GM12878 (cell line): ENCODE results near the gene DNAJA2. TPM values are rescaled to one million over a fixed set of nuclear protein-coding genes. Genes with fewer than 3 reads are reported as not detected.
"Not testable (repeated sequence)": the region's sequence is repeated elsewhere in the genome, so short reads cannot be mapped to it uniquely, and the experiment has no call there.

ENCODE experiments used
- ATAC-seq: fragments of 200-7000 bp; cut with Tn5 transposase; 3 replicates; pipeline ENCODE4 v1.9.1; 2020; ENCODE audit warnings: mild to moderate bottlenecking, moderate library complexity
- BruUV-seq: library from RNA; stranded (reverse); fragments of 400-500 nt; replicated peaks from 2 replicates; lab custom pipeline; 2021; lab: Mats Ljungman, UMichigan
- CTCF ChIA-PET: fragments of 300-600 bp; sonication (Branson Sonifier 250); formaldehyde crosslinking; extraction: SDS; loops from one replicate; lab custom pipeline; 2021; ENCODE audit warnings: inconsistent platforms; lab: Yijun Ruan, JAX
- POLR2A ChIA-PET: fragments of 350-600 bp; formaldehyde crosslinking; extraction: SDS; loops from one replicate; lab custom pipeline; 2021; ENCODE audit warnings: inconsistent platforms; lab: Charles Lee
- RAD21 ChIA-PET: fragments of 300-600 bp; sonication (Branson Sonifier 250); formaldehyde crosslinking; loops from one replicate; lab custom pipeline; 2023; ENCODE audit warnings: antibody characterized with exemption; ENCODE audit not compliant: unreplicated experiment; lab: Charles Lee
- SMC1A ChIA-PET: fragments of 300-600 bp; sonication (Branson Sonifier 250); formaldehyde crosslinking; loops from one replicate; lab custom pipeline; 2023; ENCODE audit not compliant: unreplicated experiment, uncharacterized antibody; lab: Charles Lee
- DNase-seq: peaks from one replicate; pipeline ENCODE4 v3.0.0-alpha.2; 2011; ENCODE audit warnings: low read depth, low spot score
- FAIRE-seq: peaks from 3 replicates; lab custom pipeline; 2011; peaks lifted over from hg19 to GRCh38; lab: Jason Lieb, UNC
- H2AFZ ChIP-seq: 2 replicates; pipeline ENCODE4 v1.6.0; 2011; ENCODE audit warnings: low read depth, low read length, control low read depth; ENCODE audit not compliant: control insufficient read depth
- H3K27ac ChIP-seq: 2 replicates; pipeline ENCODE4 v1.5.1; 2011; ENCODE audit warnings: control low read depth; ENCODE audit not compliant: control insufficient read depth, insufficient read depth
- H3K27me3 ChIP-seq, 2 experiments: replicated peaks in 1 of 2; 2 replicates each; pipeline versions ENCODE4 v1.6.0 to v1.6.1; 2011; ENCODE audit warnings: low read length in 1 of 2; ENCODE audit not compliant: control insufficient read depth in 2 of 2, insufficient read depth in 2 of 2
- H3K36me3 ChIP-seq, 2 experiments: 2 replicates each; pipeline ENCODE4 v1.5.1; 2011; ENCODE audit warnings: low read length in 1 of 2; ENCODE audit not compliant: control insufficient read depth in 2 of 2, insufficient read depth in 2 of 2
- H3K4me1 ChIP-seq: 2 replicates; pipeline ENCODE4 v1.6.1; 2011; ENCODE audit warnings: mild to moderate bottlenecking, low read length, moderate library complexity, mixed read lengths; ENCODE audit not compliant: control insufficient read depth, insufficient read depth
- H3K4me2 ChIP-seq: 2 replicates; pipeline ENCODE4 v1.6.0; 2011; ENCODE audit warnings: control low read depth; ENCODE audit not compliant: control insufficient read depth, insufficient read depth
- H3K4me3 ChIP-seq: fragments of 200-600 bp; sonication (generic); 2 replicates; pipeline ENCODE4 v1.5.1; 2016
- H3K79me2 ChIP-seq: 2 replicates; pipeline ENCODE4 v1.6.0; 2011; ENCODE audit warnings: low read length; ENCODE audit not compliant: control insufficient read depth, insufficient read depth
- H3K9ac ChIP-seq: 2 replicates; pipeline ENCODE4 v1.8.0; 2011; ENCODE audit warnings: low read length, control low read depth, mixed read lengths; ENCODE audit not compliant: control insufficient read depth, insufficient read depth
- H3K9me3 ChIP-seq: replicated peaks from 3 replicates; pipeline ENCODE4 v1.5.1; 2011; ENCODE audit warnings: mild to moderate bottlenecking, low read length; ENCODE audit not compliant: control insufficient read depth, insufficient read depth
- H4K20me1 ChIP-seq: 2 replicates; pipeline ENCODE4 v1.6.0; 2011; ENCODE audit not compliant: control insufficient read depth, insufficient read depth
- CBX5 ChIP-seq: sonication (generic); IDR thresholded peaks from 2 replicates; pipeline ENCODE4 v1.6.1; 2016; ENCODE audit warnings: low read depth, moderate library complexity, mild to moderate bottlenecking, inconsistent platforms
- RCOR1 ChIP-seq: conservative IDR thresholded peaks from 2 replicates; pipeline ENCODE4 v1.6.1; 2012; ENCODE audit warnings: low read depth, low read length, improper control_type of control experiment
- WGBS: methylation state at CpG from one replicate; pipeline ENCODE4 v1.1.6; 2016; ENCODE audit warnings: low lambda C conversion rate; ENCODE audit not compliant: insufficient replicate concordance, insufficient coverage; ENCODE audit errors: missing lambda C conversion rate; 5-methylcytosine and 5-hydroxymethylcytosine counted together
- in situ Hi-C: fragments of 300-500 bp; cut with MboI; formaldehyde crosslinking; loops from 9 replicates; pipeline ENCODE4 v1.14.3; 2018; ENCODE audit warnings: mixed read lengths
- intact Hi-C: fragments of 100-400 bp; cut with micrococcal nuclease; formaldehyde crosslinking; loops from one replicate; pipeline ENCODE4 v1.14.2; 2022; ENCODE audit not compliant: unreplicated experiment
- polyA plus RNA-seq, 11 experiments: library from polyadenylated mRNA; depleted of rRNA in 4 of 11; unstranded in 6 of 11; stranded (reverse) in 5 of 11; fragments of >200 nt; fragmentation: Nextera tagmentation in 4 of 11; fragmentation: Illumina TruSeq in 1 of 11; extraction: Ambion mirVana in 4 of 11; extraction: Trizol in 1 of 11; gene quantifications; 1 replicate in 1 of 11; 2 replicates in 10 of 11; pipeline versions ENCODE4 v1.2.1 to v1.2.3, GENCODE V29; 2011 to 2016; ENCODE audit warnings: inconsistent platforms in 2 of 11, missing spikeins in 2 of 11, low read depth in 1 of 11
- total RNA-seq, 4 experiments: library from RNA; depleted of rRNA in 3 of 4; stranded (reverse); fragments of >200 nt in 3 of 4; fragmentation: Illumina TruSeq in 1 of 4; extraction: Trizol in 1 of 4; gene quantifications; 2 replicates each; pipeline versions ENCODE4 v1.2.1 to v1.2.3, GENCODE V29; 2013 to 2021

DNAJA2 gene
- total and polyA plus RNA-seq, 10 of the 15 experiments (the other 5 are each of a cell fraction or from before 2014, with no cell fraction given): 26.2 to 96.4 (median 58.1) TPM

GRCh38 chr16:46944713-46945112 lies 28.8 kb downstream of the DNAJA2 start:
- H2AFZ ChIP-seq, POLR2A ChIA-PET, H4K20me1 ChIP-seq, H3K36me3 ChIP-seq, FAIRE-seq, H3K27me3 ChIP-seq, H3K79me2 ChIP-seq, BruUV-seq, H3K9ac ChIP-seq, RAD21 ChIA-PET, H3K4me2 ChIP-seq, H3K4me3 ChIP-seq, ATAC-seq, H3K9me3 ChIP-seq, DNase-seq, H3K4me1 ChIP-seq, in situ Hi-C loops, H3K27ac ChIP-seq: not testable (repeated sequence)
- 82% methylated on average over 8 of the region's 8 CpGs for WGBS
- SMC1A ChIA-PET: interaction anchor here (1.2 kb wide), 1 partner anchor 192 kb away, joined by 3 read pairs; no protein-coding TSS in a partner anchor
- CTCF ChIA-PET: interaction anchor here (0.9 kb wide), 1 partner anchor 17 kb away, joined by 3 read pairs; no protein-coding TSS in a partner anchor
- intact Hi-C loops: loop anchor here (10.0 kb wide), 1 partner anchor 1110 kb away; no protein-coding TSS in a partner anchor

GRCh38 chr16:46937536-46937935 lies 35.9 kb downstream of the DNAJA2 start:
- no peak overlapping the region for H2AFZ ChIP-seq
- no peaks in the 10 kb centered on the region for H3K27me3 ChIP-seq
- ATAC-seq (no peak), DNase-seq (no peak), FAIRE-seq (no peak)
- no peaks in the 10 kb centered on the region for H3K9me3 ChIP-seq
- ChIA-PET RAD21 (no interaction called here), POLR2A (no interaction called here), SMC1A (interaction anchor here (1.7 kb wide), 1 partner anchor 83 kb away, joined by 5 read pairs; no protein-coding TSS in a partner anchor), CTCF (no interaction called here)
- H3K36me3 ChIP-seq: no peaks in the 10 kb centered on the region
- H3K27ac ChIP-seq: no peak overlapping the region
- no peak overlapping the region for H3K9ac ChIP-seq
- H3K79me2 ChIP-seq: no peaks in the 10 kb centered on the region
- BruUV-seq: no TSS peak
- TF ChIP-seq CBX5 (no peak), RCOR1 (no peak)
- in situ Hi-C loops: no loop called here
- H3K4me2 ChIP-seq: no peak overlapping the region
- no peaks in the 10 kb centered on the region for H3K4me1 ChIP-seq
- intact Hi-C loops: no loop called here
- no peaks in the 10 kb centered on the region for H4K20me1 ChIP-seq
- H3K4me3 ChIP-seq: no peak overlapping the region
